Hepatocyte (in vitro differentiated cells): ENCODE measurements around the gene TMEM123.

Experiments used
- EZH2 ChIP-seq: fragments of 200-600 bp; sonication (generic); IDR thresholded peaks from 2 replicates; pipeline ENCODE4 v1.6.1; 2016; ENCODE audit warnings: antibody characterized with exemption, mild to moderate bottlenecking, borderline replicate concordance
- EZH2phosphoT487 ChIP-seq: fragments of 200-600 bp; sonication (generic); IDR thresholded peaks from one replicate; pipeline ENCODE4 v1.6.1; 2018; ENCODE audit warnings: antibody characterized with exemption, mild to moderate bottlenecking, low read depth, moderate library complexity; ENCODE audit not compliant: unreplicated experiment, severe bottlenecking
- TF ChIP-seq, protein P1 (sequence below): fragments of 200-600 bp; sonication (generic); IDR thresholded peaks from 2 replicates; pipeline ENCODE4 v1.5.1; 2016; ENCODE audit warnings: antibody characterized with exemption, mild to moderate bottlenecking; ENCODE audit not compliant: poor library complexity

DNA sequence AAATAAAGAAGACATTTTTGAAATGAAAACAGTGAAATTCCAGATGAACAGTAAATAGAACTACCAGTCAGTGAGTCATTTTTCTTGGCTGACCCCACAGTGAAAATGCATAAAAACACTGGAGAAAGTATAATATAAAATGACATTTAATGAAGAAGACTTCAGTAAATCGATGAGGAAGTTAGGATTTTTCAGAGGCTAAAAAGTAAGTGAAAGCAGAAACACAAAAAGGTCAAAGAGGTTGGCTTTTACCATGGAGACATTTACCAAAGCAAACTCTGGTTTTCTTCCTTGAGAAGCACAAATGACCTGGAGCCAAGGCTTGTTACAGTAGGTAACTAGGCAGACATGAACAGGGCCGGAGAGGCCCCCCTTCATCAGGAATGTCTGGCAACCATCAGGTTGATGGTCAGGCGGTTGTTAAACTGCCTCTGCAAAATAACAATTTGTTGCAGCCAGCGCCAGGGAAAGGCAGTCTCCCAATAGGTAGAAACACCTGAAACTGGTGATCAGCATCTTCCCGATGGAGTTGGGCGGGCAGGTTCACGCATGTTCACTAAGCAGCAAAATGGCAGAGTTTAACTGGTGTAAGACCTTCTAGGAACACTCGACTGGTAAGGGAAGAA is 16.7 kb upstream of the TMEM123 start:
- TF ChIP-seq, protein P1, sequence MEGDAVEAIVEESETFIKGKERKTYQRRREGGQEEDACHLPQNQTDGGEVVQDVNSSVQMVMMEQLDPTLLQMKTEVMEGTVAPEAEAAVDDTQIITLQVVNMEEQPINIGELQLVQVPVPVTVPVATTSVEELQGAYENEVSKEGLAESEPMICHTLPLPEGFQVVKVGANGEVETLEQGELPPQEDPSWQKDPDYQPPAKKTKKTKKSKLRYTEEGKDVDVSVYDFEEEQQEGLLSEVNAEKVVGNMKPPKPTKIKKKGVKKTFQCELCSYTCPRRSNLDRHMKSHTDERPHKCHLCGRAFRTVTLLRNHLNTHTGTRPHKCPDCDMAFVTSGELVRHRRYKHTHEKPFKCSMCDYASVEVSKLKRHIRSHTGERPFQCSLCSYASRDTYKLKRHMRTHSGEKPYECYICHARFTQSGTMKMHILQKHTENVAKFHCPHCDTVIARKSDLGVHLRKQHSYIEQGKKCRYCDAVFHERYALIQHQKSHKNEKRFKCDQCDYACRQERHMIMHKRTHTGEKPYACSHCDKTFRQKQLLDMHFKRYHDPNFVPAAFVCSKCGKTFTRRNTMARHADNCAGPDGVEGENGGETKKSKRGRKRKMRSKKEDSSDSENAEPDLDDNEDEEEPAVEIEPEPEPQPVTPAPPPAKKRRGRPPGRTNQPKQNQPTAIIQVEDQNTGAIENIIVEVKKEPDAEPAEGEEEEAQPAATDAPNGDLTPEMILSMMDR = no peak
- TF ChIP-seq EZH2 (no peak), EZH2phosphoT487 (no peak)
